K562 (cell line): ENCODE results near the gene ARFGEF2. TPM values are rescaled to one million over a fixed set of nuclear protein-coding genes. Genes with fewer than 3 reads are reported as not detected.
A peak's percentile ranks its signal among the peaks of the same experiment; 100 is the strongest.

Source experiments
- ARID1B ChIP-seq: fragments of 450-650 bp; IDR thresholded peaks from 2 replicates; pipeline ENCODE4 v1.6.1; 2016; ENCODE audit warnings: antibody characterized with exemption, mild to moderate bottlenecking, inconsistent platforms
- DDX20 ChIP-seq: fragments of 450-650 bp; IDR thresholded peaks from 2 replicates; pipeline ENCODE4 v1.6.1; 2016; ENCODE audit warnings: missing genetic modification characterization, low read depth, mild to moderate bottlenecking, missing compliant biosample characterization, moderate library complexity
- GABPB1 ChIP-seq: sonication (generic); formaldehyde crosslinking; IDR thresholded peaks from 2 replicates; pipeline ENCODE4 v1.8.0; 2022; ENCODE audit warnings: mild to moderate bottlenecking, missing genetic modification reagents
- HSF4 ChIP-seq: fragments of 250-450 bp; sonication (Bioruptor Pico); IDR thresholded peaks from 2 replicates; pipeline ENCODE4 v2.1.2; 2022; ENCODE audit warnings: mild to moderate bottlenecking, moderate library complexity, borderline replicate concordance
- PHB2 ChIP-seq: fragments of 450-650 bp; IDR thresholded peaks from 2 replicates; pipeline ENCODE4 v1.6.1; 2017; ENCODE audit warnings: low read depth
- PHF8 ChIP-seq: fragments of 200-600 bp; sonication (generic); IDR thresholded peaks from 2 replicates; pipeline ENCODE4 v1.6.1; 2012; ENCODE audit warnings: mixed run types, mild to moderate bottlenecking, inconsistent platforms, low read length, moderate library complexity, borderline replicate concordance
- PURB ChIP-seq: sonication (generic); formaldehyde crosslinking; IDR thresholded peaks from 2 replicates; pipeline ENCODE4 v1.9.0; 2021; ENCODE audit warnings: low read depth, mild to moderate bottlenecking, missing genetic modification reagents
- RFX7 ChIP-seq: fragments of 250-450 bp; sonication (Bioruptor Pico); IDR thresholded peaks from 2 replicates; pipeline ENCODE4 v1.5.1; 2021; ENCODE audit warnings: mild to moderate bottlenecking
- SNIP1 ChIP-seq: fragments of 450-650 bp; IDR thresholded peaks from 2 replicates; pipeline ENCODE4 v1.7.1; 2017; ENCODE audit warnings: low read depth, mild to moderate bottlenecking
- TAF1 ChIP-seq: IDR thresholded peaks from 2 replicates; pipeline ENCODE4 v1.6.1; 2011; ENCODE audit warnings: mild to moderate bottlenecking, low read length, moderate library complexity; ENCODE audit not compliant: insufficient read depth, control insufficient read depth, severe bottlenecking; ENCODE audit errors: extremely low read depth
- XRCC4 ChIP-seq: IDR thresholded peaks from one replicate; pipeline ENCODE4 v1.6.1; 2011; ENCODE audit not compliant: insufficient read depth, insufficient read length; ENCODE audit errors: extremely low read depth
- ZBTB7A ChIP-seq: IDR thresholded peaks from 2 replicates; pipeline ENCODE4 v1.6.1; 2011; ENCODE audit warnings: low read depth, mild to moderate bottlenecking, low read length, moderate library complexity, borderline replicate concordance; ENCODE audit not compliant: control insufficient read depth
- ZFPM2 ChIP-seq: fragments of 250-450 bp; sonication (Bioruptor Pico); IDR thresholded peaks from 2 replicates; pipeline ENCODE4 v1.5.1; 2022; ENCODE audit warnings: mild to moderate bottlenecking
- ZNF3 ChIP-seq: fragments of 250-450 bp; sonication (Bioruptor Pico); IDR thresholded peaks from 2 replicates; pipeline ENCODE4 v1.5.0; 2021; ENCODE audit warnings: mild to moderate bottlenecking, moderate library complexity
- ZNF324 ChIP-seq: fragments of 250-450 bp; sonication (Bioruptor Pico); IDR thresholded peaks from 2 replicates; pipeline ENCODE4 v1.4.0; 2020; ENCODE audit warnings: mild to moderate bottlenecking
- polyA plus RNA-seq, 8 experiments: library from polyadenylated mRNA; depleted of rRNA in 4 of 8; stranded (reverse) in 5 of 8; unstranded in 3 of 8; fragments of >200 nt; fragmentation: Nextera tagmentation in 2 of 8; fragmentation: Illumina TruSeq in 1 of 8; extraction: Ambion mirVana in 2 of 8; extraction: Trizol in 1 of 8; gene quantifications; 2 replicates each; pipeline versions ENCODE4 v1.2.1 to v1.2.3, GENCODE V29; 2011 to 2014; ENCODE audit warnings: inconsistent platforms in 1 of 8, missing spikeins in 1 of 8
- total RNA-seq, 7 experiments: library from RNA; depleted of rRNA in 6 of 7; stranded (reverse); fragments of >200 nt in 6 of 7; fragmentation: Illumina TruSeq in 2 of 7; extraction: Trizol in 2 of 7; gene quantifications; 2 replicates each; pipeline versions ENCODE4 v1.2.1 to v1.2.3, GENCODE V29; 2011 to 2021; ENCODE audit warnings: low replicate concordance in 1 of 7
- TF ChIP-seq, protein P1 (sequence below): fragments of 450-650 bp; IDR thresholded peaks from 2 replicates; pipeline ENCODE4 v1.6.1; 2018; ENCODE audit warnings: mild to moderate bottlenecking, low read depth; ENCODE audit not compliant: partially characterized antibody
- TF ChIP-seq, protein P2 (sequence below): conservative IDR thresholded peaks from 2 replicates; pipeline ENCODE4 v1.6.1; 2011; ENCODE audit warnings: low read depth, mild to moderate bottlenecking, low read length; ENCODE audit not compliant: control insufficient read depth

ARFGEF2 gene
- total and polyA plus RNA-seq, 9 of the 15 experiments (the other 6 are each of a cell fraction or from before 2014, with no cell fraction given) = 4.2 to 18.8 (median 13.7) TPM

DNA sequence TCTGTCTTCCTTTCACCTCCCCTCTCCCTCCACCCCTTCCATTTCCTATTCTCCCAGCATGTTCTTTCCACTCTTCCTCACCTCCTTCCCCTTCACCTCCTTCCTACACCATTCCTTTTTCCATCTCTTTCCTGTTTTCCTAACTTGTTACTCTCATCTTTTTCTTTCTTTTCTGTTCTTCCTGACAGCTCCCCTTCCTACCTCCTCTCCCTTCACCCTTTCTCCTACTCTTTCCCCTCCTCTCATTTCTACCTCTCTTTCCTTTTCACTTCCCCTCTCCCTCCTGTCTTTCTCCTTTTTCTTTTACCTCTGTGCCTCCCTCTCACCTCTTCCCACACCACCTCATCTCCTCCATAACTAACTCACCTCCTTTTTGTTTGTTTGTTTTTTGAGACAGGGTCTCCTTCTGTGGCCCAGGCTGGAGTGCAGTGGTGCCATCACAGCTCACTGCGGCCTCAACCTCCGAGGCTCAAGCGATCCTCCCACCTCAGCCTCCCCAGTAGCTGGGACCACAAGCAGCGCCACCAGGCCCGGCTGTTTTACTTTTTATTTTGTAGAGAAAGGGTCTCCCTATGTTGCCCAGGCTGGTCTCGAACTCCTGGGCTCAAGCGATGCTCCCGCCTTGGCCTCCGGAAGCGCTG is 864 bp upstream of the ARFGEF2 start (continued):
- TF ChIP-seq, protein P1, sequence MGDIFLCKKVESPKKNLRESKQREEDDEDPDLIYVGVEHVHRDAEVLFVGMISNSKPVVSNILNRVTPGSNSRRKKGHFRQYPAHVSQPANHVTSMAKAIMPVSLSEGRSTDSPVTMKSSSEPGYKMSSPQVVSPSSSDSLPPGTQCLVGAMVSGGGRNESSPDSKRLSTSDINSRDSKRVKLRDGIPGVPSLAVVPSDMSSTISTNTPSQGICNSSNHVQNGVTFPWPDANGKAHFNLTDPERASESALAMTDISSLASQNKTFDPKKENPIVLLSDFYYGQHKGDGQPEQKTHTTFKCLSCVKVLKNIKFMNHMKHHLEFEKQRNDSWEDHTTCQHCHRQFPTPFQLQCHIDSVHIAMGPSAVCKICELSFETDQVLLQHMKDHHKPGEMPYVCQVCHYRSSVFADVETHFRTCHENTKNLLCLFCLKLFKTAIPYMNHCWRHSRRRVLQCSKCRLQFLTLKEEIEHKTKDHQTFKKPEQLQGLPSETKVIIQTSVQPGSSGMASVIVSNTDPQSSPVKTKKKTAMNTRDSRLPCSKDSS = peak; percentile 38
- TF ChIP-seq ZFPM2 (CRISPR knock-in tag) (no peak), DDX20 (tag) (no peak), RFX7 (CRISPR knock-in tag) (no peak), PURB (no peak), PHB2 (peak; percentile 45; the same call in 1 of the 2 replicates), XRCC4 (no peak), HSF4 (CRISPR knock-in tag) (no peak), ZBTB7A (0 out of 2 replicates have a peak, but pooled peaks have one; percentile 29), PHF8 (no peak), ZNF3 (CRISPR knock-in tag) (no peak), GABPB1 (CRISPR knock-in tag) (no peak), ZNF324 (CRISPR knock-in tag) (no peak), SNIP1 (0 out of 2 replicates have a peak, but pooled peaks have one; percentile 19), ARID1B (0 out of 2 replicates have a peak, but pooled peaks have one; percentile 8), TAF1 (no peak)
- TF ChIP-seq, protein P2, sequence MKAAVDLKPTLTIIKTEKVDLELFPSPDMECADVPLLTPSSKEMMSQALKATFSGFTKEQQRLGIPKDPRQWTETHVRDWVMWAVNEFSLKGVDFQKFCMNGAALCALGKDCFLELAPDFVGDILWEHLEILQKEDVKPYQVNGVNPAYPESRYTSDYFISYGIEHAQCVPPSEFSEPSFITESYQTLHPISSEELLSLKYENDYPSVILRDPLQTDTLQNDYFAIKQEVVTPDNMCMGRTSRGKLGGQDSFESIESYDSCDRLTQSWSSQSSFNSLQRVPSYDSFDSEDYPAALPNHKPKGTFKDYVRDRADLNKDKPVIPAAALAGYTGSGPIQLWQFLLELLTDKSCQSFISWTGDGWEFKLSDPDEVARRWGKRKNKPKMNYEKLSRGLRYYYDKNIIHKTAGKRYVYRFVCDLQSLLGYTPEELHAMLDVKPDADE = no peak
